HG03457 (cell line): Measurements from ENCODE around the gene SLC2A14.
"Not testable (repeated sequence)": the region's sequence is repeated elsewhere in the genome, so short reads cannot be mapped to it uniquely, and the experiment has no call there.

Experiments
- ATAC-seq: cut with Tn5 transposase; IDR thresholded peaks from one replicate; pipeline ENCODE4 v1.9.1; 2021; ENCODE audit warnings: moderate number of reproducible peaks; ENCODE audit not compliant: unreplicated experiment

The SLC2A14 gene

DNA sequence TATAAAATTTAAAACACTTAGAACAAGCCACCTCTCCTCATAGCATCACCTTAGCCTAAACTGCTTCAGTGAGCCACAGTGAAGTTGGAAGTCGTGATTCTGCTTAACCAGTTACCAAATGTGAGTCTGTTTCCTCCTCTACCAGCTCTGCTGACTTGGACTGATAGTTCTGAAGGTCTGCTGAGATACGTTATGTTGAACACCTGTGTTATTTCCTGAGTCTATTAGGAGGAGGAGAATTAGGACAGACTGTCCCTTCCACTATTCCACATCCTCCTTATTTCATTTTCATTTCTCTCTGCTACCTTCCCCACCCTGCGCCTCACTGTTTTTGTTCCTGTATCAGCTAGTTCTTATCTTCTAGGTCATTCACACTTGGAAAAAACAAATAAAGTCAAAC lies 2.4 kb downstream of the SLC2A14 start:
- ATAC-seq = no peak

DNA sequence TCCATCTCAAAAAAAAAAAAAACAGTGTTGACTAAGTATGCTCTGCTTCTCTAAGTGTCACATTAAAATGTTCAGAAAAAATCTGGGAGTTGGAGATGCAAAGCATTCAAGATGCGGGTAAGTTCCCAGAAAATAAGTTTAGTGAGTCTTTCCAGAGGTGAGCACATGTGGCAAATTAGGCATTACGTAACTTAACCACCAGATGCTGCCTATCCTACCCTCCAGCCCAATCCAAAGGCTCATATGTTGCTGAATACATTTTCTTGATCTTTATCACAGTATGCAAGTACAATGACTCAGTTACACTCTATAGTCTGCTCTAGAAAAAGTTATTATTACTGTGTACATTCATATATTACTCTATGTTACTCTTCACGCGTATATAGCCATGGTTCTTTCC lies 3.6 kb downstream of the SLC2A14 start:
- no peak for ATAC-seq

DNA sequence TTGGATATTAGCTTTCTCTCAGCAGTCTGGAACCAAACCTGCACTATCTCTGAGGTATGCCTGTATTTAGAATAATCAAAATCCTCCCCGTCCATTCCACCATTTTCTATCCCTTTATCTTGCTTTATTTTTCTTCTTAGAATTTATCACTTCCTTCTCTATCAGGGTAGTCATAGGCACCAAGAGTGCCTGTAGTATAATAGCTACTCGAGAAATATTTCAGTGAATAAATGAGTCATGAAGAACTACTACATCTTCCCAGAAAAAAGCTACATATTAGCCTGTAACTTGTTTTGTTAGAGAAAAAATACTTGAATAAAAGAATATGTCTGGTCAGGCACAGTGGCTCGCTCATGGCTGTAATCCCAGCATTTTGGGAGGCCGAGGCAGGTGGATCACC lies 4.3 kb downstream of the SLC2A14 start:
- ATAC-seq = no peak

DNA sequence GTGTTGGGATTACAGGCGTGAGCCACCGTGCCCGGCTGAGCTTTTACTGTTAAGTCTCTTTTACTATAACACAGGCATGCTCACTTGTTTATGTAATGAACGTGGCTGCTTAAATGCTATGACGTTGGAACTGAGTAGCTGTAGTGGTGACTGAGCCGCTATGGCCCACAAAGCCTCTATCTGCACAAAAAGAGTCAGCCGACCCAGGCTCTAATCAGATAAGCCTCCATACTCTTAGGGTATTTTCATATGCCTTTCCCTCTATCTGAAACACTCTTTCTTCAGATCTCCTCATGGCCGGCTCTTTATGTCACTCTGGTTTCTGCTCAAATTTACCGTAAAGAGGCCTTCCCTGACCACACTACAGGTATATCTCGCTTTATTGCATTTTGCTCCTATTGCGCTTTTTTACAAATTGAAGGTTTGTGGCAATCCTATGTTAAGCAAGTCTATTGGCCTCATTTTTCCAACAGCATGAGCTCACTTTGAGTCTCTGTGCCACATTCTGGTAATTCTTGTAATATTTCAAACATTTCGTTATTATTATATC lies 8.0 kb downstream of the SLC2A14 start:
- ATAC-seq = no peak

GRCh38 chr12:7862814-7863348 lies 9.8 kb downstream of the SLC2A14 start:
- not testable (repeated sequence) for ATAC-seq

GRCh38 chr12:7862301-7862700 lies 10.4 kb downstream of the SLC2A14 start:
- not testable (repeated sequence) for ATAC-seq

- no peak for ATAC-seq
Observed at GRCh38 chr12:7859552-7859951, 13.2 kb downstream of the SLC2A14 start.

- ATAC-seq = no peak
Observed at GRCh38 chr12:7857971-7858370, 14.7 kb downstream of the SLC2A14 start.

DNA sequence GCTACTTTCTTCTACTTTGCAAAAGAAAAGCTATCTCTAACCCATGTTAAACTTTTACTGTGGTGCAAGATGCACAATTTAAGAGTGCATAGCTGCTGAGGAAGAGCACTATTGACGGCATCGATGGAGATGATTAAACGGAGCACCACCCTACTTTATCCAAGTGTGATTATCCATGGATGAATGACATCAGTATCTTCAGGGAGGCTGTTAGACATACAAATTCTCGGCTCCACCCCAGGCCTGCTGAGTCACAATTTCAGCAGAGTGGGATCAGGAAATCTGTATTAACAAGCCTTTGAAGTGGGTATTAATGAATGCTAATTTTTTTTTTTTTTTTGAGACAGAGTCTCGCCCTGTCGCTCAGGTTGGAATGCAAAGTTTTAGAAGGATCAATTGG lies 16.2 kb downstream of the SLC2A14 start:
- ATAC-seq = no peak

GRCh38 chr12:7853557-7853956 lies 19.2 kb downstream of the SLC2A14 start:
- no peak for ATAC-seq

- not testable (repeated sequence) for ATAC-seq
Observed at GRCh38 chr12:7851622-7852081, 21.1 kb downstream of the SLC2A14 start.

DNA sequence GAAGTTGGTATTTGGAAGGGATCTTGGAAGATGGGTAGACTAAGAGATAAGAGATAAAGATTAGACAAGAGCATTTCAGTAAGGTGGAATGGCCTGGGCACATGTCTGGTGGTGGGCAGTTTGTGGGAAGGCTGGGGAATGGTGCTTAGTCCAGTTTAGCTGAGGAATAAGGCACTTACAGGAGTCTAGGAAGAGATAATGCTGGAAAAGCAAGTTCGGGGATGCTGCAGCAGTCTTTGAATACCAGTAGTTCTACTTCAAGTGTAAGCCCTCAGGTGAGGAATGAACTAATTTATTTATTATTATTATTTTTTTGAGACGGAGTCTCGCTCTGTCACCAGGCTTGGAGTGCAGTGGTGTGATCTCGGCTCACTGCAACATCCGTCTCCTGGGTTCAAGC lies 22.6 kb downstream of the SLC2A14 start:
- ATAC-seq = not testable (repeated sequence)

GRCh38 chr12:7848098-7848422 lies 24.7 kb downstream of the SLC2A14 start:
- ATAC-seq = not testable (repeated sequence)

DNA sequence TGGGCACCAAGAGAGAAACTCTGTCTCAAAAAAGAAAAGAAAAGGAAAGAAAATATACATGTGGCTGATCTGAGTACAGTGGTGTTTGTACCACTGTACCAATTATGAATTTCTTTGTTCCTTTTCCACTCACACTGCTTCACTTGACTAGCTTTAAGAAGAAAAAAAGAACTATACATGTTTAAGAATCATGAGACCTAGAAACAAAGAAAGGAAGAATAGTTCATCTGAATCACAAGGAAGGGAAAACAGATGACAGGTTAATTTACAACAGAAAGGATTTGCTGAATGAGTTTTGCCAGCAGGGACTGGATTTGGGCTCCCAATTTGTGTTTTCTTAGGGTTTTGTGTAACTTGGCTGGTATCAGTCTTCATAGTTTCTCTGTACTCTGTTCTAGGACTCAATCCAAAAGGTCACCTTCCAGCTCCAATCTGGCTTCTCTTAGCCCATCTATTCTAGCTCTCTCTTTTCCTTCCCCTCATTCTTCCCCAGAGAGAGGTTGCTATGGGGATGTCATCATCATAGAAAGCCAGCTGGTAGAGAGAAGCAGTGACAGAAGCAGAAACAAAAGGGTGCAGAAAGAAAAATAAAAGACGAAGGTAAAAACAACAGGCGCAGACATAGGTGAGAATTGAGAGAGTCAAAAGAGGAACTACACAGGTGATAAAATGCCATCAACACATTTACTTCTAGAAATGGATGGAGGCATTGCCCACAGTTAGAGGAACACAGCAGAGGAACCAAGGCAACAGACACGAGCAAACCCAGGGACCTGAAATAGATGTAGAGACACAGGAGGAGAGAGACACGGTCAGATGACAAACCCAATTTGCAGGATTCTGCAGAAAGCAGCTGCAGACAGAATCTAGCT lies 25.3 kb downstream of the SLC2A14 start:
- not testable (repeated sequence) for ATAC-seq

- ATAC-seq = no peak
Observed at GRCh38 chr12:7844116-7844515, 28.6 kb downstream of the SLC2A14 start.

GRCh38 chr12:7843583-7843982 lies 29.1 kb downstream of the SLC2A14 start:
- not testable (repeated sequence) for ATAC-seq

GRCh38 chr12:7843149-7843548 lies 29.6 kb downstream of the SLC2A14 start:
- ATAC-seq = not testable (repeated sequence)

- ATAC-seq = not testable (repeated sequence)
Observed at GRCh38 chr12:7842444-7842843, 30.3 kb downstream of the SLC2A14 start.

- not testable (repeated sequence) for ATAC-seq
Observed at GRCh38 chr12:7839848-7840247, 32.9 kb downstream of the SLC2A14 start.

- ATAC-seq = not testable (repeated sequence)
Observed at GRCh38 chr12:7839226-7839625, 33.5 kb downstream of the SLC2A14 start.

- no peak for ATAC-seq
Observed at GRCh38 chr12:7837366-7837765, 35.3 kb downstream of the SLC2A14 start.

DNA sequence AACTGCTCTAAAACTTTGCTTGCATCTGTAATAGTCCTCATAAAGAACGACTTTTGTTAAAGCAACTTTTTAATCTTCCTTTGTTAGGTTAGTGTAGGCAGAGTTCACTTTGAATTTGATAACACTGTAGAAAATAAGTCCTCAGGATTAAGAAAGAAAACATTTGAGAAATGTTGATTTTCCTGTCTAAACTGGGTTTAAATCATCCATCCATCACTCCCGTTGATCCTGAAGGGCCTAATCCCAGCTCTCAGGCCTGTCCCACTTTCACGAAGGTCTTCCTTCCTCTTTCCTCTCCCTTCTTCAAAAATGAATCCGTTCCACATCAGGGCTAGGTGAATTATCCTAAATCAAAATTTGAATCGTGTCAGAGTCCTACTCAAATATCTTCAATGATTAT lies 36.9 kb downstream of the SLC2A14 start:
- no peak for ATAC-seq
